GM12891 (cell line): ENCODE data around the gene GNAO1.

ENCODE experiments used
- POLR2A ChIP-seq: IDR thresholded peaks from 2 replicates; pipeline ENCODE4 v1.6.1; 2011; ENCODE audit warnings: low read depth, low read length, control low read depth
- POLR2AphosphoS5 ChIP-seq: IDR thresholded peaks from 2 replicates; pipeline ENCODE4 v1.6.1; 2011; ENCODE audit warnings: low read depth, low read length, control low read depth
- TAF1 ChIP-seq: IDR thresholded peaks from 2 replicates; pipeline ENCODE4 v1.6.1; 2011; ENCODE audit warnings: low read depth, low read length, control low read depth

DNA sequence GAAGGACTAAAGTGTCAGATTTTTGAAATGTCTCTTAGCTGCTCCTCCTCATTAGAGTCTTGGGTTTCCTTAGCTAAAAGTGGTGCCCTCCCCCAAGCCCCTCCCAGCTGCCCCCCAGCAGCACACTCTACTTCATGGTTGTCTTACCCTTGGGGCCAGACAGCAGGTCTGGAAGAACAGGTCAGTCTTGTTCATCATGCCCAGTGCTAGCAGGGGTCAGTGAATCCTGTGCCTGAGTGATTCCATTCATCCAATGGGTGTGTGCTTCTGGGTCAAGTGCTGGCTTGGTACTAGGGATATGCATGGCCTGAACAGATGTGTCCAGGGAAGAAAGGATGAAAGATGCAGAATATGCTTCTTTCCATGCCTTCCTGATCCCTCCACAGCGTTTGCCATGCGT is 93.2 kb downstream of the GNAO1 start:
- TF ChIP-seq POLR2A (no peak), POLR2AphosphoS5 (no peak), TAF1 (no peak)
